HG03159 (cell line): ENCODE measurements around the gene ONECUT1.
A peak's percentile ranks its signal among the peaks of the same experiment; 100 is the strongest.

Experiments
- ATAC-seq: cut with Tn5 transposase; IDR thresholded peaks from one replicate; pipeline ENCODE4 v1.9.1; 2021; ENCODE audit warnings: mild to moderate bottlenecking, moderate library complexity; ENCODE audit not compliant: unreplicated experiment

ONECUT1 gene

DNA sequence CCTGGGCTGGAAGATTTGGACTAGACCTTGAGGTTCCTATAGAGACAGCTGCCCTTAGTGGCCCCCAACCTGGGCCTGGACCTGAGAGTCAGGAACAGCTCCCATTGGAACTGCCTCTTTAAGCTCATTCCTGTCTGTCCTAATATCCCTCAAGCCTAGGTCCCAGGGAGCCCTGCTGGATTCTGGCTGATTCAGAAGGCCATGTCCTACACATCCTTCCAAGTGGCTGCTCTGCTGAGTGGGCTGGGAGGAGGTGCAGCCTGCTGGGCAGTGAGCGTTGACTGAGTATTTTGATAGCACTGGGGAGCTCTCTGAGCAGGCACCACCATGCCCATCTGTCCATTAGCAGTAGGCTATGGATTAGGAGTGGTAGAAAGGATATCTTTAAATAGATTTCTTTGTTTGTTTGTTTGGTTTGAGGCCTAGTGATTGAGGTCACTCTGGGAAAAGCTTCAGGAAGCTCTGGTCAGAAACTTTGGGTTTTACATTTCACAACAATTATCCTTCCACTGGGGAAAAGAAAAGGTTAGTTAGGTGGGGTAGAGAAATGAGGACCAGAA, 56.4 kb downstream of the ONECUT1 start:
- no peak for ATAC-seq

DNA sequence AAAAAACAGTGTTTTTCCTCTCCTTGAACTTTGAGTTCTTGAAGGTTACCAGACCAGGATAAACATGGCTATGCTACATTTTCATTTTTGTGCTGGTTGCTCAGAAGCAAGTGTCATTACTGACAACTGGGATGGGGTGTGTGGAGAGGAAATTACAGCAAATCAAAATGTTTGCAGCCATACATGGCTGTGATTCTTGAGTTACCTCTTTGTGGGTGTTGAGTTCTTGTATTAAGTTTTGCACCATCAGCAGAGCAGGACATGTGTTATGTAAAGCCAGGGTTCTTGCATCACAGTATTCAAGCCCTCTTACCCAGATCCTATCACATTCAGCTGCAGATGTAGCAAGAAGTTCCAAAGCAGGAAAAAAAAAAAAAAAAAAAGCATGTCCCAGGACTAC, 57.0 kb downstream of the ONECUT1 start:
- no peak for ATAC-seq

DNA sequence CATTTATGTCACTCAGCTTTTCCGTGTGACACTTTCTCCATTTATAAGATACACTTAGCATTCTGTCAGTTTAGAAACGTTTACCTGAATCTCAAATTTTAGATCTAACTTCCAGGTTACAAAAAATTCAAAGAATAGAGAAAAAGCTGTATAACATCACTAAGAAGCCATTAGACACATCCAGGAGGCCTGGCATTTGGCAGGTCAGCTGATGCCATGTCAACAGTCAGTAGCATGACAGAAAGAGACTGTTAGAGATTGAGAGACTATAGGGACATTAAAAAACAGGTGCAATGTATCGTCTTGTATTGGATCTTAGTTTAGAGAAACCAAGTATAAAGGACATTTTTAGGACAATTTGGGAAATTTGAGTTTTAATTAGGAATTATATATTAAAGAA, 57.6 kb downstream of the ONECUT1 start:
- no peak for ATAC-seq

DNA sequence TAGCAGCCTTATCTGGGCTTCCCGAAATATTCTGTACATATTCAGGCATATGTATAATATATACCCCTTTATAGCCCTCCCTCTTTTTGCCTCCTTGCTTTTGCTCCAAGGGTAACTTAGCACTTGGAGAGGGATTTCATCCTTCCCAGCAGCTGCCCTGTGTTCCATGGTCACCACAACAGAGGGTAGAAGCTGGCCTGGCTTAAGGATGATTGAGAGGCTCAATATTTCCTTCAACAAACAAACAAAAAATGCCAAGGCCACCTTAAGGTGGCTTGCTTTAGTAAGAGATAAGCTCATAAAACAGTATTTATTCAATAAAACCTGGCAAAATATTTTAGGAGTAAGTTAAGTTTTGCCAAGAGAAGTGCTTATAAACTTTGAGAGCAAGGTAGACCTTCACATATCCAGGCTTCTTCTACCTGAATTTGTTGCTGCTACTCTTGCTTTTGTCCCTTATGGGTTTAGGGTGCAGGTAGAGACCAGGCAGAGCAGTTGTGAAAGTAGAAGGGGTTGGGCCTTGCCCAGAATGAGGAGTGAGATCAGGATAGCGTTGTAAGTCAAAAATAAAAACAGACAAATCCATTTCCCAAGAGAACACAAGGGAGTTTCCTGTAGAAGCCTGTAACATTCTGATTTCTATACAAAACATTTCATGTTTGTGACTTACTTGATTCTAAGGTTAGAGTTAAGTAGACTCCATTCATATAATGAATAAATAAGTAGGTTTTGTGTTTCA, 58.2 kb downstream of the ONECUT1 start:
- no peak for ATAC-seq

DNA sequence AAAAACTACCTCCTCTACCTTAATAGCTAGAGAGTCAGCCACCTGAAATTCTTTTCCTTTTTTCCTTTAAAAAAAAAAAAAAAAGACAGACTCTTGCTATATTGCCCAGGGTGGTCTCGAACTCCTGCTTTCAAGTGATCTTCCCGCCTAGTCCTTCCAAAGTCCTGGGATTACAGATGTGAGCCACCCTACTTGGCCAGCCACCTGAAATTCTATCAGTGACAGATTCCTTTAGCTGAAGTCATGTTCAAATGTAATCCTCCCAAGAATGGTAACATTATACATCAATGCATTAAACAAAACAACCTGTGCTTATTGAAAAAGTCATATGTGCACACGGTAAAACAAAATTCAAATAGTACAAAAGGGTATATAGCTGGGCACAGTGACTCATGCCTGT, 59.1 kb downstream of the ONECUT1 start:
- ATAC-seq: no peak

DNA sequence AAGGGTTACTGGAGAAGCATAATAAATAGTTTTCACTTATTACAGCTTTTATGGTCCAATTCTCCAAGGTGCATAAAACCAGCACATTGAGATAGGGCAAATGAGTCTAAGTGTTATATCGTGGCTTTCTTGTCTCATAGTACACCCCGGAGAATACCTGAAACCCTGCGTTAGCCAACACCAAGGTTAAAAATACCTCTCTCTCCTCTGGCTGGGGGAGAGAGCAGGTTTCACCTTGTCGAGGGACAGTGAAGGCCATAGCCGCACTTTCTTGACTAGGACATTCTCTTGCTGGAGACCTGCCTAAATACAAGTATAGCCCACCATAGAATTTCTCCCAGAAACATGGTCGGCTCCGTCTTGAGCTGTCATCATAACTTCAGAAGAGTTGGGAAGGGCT, 59.5 kb downstream of the ONECUT1 start:
- no peak for ATAC-seq

DNA sequence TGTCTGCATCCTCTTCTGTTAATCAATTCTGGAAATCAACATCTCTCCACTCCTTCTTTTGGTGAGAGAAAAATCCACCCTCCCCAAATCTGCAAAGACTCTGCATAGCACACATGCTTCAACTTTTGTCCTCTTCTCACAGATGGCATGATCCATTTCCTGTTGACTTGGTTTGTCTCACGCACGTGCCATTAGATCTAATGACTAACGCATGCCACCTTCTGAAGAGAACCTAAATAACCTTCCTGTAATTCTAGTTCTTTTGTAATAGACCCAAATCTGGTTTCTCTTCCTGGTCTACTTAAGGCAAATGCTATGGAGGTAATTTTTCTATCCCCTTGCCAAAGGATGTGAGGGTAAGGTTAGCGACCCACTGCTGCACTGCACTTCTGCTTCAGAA, 60.0 kb downstream of the ONECUT1 start:
- ATAC-seq: peak; percentile 74

DNA sequence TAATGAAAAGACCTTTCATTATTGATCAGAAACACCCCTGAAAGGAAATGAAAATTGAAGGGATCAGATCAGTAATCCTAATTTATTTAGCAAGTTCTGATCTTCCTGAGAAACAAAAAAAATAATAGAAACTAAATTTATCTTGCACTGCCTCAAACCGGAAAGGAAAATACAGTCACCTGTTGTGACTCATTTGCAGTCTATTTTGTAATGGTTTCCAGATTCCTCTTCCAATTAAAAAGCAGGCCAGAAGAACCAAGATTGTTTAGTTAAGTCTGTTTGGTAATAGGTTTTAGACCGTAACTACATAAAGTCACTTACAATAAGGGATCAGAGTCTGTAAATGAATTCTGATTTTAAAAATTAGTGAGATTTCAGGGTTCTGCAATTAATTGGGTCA, 61.2 kb downstream of the ONECUT1 start:
- ATAC-seq: no peak

DNA sequence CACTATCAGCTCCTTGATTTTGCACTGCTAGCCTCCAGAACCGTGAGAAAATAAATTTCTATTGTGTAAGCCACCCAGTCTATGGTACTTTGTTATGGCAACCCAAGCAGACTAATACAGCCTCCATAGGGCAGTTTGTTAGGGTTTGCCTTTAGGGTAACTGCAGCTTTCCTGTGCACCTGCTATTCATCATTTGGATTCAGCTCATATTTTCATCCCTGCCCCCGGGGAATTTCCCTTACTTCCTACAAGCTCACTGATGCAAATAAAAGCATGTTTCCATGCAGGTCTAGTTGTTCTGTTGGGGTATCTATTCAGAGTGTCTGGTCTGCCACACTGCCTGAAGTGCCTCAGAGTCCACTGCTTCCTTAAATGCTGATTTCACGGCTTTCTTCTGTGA, 62.3 kb downstream of the ONECUT1 start:
- no peak for ATAC-seq

DNA sequence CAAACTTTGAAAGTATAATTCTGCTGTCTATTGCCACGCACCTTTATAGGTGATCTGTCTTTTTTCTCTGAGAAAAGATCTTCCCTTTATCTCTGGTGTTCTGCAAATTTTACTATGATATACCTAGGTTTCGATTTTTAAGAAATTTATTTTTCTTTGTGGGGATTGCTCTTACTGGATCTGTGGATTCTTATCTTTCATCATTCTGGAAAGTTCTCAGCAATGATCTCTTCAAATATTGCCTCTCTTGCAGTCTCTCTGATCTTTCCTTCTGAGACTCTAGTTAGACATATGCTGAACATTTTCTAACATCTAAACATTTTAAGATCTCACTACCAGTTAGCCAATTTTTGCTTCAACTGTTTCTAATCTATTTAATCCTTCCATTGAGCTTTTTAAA, 63.9 kb downstream of the ONECUT1 start:
- ATAC-seq: no peak

DNA sequence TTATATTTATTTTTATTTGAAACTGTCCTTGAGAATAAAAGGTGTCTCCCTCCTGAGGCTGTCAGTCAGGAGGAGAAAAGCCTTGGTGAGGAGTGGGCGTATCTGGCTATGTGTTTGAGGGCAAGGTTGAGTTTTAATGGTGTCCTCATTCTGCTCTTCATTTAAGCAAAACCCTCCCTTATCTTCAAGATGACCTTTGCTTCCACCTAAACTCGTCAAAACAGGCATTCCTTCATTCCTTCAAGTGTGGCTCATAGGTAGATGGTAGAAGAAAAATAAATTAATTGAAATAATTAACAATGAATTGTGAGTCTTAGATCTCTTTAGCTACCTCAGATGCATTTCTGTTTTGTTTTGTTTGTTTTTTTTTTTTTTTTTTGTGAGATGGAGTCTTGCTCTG, 71.6 kb downstream of the ONECUT1 start:
- no peak for ATAC-seq

DNA sequence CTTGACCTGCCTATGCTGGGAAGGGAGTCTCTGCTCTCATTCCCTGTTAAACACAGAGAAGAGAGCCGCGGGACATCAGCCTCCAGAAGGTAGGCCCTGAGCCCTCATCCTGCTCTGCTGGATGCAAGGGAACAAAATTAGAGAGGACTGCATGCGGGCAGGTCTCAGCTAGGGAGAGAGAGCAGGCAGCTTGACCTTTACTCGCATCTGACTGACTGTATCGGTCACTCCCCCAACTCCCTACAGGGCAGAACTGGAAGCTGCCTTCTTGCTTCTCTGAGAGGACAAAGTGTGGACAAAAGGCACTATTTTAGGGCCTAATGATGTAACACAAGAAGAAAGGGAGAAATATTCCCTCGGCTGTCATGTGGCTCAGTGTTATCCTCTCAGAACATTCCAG, 72.2 kb downstream of the ONECUT1 start:
- no peak for ATAC-seq

DNA sequence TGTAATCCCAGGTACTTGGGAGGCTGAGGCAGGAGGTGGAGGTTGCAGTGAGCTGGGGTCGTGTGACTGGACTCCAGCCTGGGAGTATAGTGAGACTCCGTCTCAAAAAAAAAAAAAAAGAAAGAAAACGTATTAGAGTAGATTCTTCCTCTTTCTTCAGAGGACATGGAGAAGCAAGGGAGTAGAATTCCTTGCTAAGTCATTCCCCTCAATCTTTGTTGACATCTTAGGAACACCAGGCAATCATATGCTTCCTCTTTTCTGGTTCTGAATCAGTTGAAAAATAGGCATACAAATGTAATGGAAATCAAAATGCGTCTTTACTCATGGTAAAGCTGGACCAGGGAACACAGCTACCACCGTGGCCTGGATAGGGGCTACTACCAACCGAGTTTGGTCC, 72.7 kb downstream of the ONECUT1 start:
- no peak for ATAC-seq

DNA sequence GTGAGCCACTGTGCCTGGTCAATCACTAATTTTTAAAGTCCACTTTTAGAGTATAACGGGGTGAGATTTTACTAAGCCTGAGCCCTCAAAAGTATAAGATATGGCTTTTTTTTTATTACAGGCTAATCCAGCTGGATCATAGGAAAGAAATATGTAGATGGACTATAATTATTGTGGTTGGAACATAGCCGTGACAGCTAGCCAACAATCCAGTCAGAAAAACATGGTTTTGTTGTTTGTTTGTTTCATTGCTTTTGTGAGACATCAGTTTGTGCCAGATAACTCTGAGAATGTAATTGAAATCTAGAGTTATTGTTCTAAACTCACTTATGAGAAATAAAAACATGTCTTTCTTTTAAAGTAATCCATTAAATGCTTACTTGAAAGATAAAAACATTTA, 73.6 kb downstream of the ONECUT1 start:
- no peak for ATAC-seq

DNA sequence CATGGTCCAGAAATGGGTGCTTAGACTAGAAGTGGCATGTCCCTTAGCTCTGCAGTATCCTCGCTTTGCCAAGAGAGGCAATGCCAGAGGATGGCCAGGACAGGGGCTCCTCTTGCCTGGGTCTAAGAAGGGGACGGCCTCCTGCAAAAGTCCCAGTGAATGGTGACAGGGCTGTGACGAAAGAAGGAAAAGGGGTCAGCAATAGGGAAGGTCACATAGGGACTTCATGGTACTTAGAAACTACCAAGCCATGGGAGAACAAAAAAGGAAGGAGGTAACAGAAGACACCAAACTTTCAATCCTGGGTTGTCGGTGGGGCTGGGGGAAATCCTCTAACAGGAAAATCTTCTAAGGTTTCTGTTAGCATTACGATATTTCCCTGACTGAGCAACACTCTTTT, 74.7 kb downstream of the ONECUT1 start:
- no peak for ATAC-seq

DNA sequence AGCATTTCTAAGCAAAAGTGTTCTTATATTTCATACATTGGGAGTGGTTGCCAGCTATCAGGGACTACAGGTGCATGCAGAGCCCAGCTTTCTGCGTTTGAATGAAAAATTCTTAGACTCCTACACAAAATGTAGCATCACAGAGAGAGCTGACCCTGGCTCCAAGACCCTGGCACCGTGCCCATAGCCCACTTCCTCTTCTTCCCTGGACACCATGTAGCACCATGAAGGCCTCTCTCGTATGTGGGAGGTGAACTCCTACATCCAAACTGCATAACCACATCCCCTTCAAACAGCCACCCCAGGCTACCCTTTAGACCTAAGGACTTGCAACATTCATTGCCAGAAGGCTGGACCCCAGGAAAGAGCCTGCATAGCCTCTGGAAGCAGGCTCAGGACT, 75.2 kb downstream of the ONECUT1 start:
- ATAC-seq: no peak

DNA sequence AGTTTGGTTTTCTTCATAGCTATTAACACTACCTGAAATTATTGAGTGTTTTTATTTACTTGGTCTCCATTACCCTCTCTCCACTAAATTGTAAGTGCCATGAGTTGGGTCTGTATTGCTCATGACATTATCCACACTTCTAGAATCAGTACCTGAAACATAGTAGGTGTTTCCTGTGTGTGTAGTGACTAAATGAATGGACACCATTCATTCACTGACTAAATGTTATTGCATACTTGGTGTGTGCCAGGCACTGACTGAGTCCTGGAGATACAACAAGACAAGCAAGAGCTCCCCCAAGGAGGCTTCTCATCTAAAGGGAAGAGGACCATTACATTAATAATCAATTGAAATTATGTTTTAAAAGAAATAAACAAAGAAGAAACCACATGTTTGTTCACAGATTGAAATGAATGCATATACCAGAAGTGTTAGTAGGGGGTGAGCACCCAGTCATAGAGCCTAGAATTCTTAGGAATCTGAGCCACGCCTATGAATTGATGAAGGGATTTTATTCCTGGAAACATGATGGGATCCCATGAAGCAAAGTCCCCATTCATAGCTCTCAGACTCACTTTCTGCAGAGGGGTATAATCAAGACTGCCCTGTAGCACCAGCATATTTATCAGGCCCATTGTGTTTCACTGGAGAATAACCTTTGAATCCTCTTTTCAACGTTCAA, 79.3 kb downstream of the ONECUT1 start:
- no peak for ATAC-seq

DNA sequence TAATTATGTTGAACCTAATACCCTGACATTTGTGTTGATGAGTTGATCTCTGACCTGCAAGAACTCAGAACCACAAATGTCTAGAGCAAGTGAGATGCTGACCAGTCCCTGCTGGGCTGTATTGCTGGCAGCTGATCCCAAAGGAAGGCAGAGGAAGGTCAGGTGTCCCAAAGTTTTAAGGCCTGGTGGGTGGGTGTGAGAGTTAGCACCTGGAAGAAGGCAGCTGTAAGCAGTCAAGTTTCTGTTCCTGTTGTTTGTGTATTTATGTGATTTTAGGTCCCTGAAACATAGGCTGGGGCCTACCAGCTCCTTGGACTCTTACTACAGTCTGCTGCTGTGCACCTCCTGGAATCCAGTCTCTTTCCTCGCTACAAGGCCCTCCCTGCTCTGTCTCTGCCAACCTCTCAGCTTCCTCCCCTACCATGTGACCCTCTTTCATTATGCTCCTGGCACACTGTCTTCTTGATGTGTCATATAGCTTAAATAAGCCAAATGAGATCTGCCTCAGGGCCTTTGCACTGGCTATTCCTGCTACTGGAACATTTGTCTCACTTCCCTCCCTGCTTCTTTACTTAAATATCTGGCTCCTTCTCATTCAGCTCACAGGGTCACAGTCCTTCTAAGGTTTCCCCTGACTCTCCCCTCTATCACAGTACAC, 80.0 kb downstream of the ONECUT1 start:
- peak; percentile 48 for ATAC-seq

DNA sequence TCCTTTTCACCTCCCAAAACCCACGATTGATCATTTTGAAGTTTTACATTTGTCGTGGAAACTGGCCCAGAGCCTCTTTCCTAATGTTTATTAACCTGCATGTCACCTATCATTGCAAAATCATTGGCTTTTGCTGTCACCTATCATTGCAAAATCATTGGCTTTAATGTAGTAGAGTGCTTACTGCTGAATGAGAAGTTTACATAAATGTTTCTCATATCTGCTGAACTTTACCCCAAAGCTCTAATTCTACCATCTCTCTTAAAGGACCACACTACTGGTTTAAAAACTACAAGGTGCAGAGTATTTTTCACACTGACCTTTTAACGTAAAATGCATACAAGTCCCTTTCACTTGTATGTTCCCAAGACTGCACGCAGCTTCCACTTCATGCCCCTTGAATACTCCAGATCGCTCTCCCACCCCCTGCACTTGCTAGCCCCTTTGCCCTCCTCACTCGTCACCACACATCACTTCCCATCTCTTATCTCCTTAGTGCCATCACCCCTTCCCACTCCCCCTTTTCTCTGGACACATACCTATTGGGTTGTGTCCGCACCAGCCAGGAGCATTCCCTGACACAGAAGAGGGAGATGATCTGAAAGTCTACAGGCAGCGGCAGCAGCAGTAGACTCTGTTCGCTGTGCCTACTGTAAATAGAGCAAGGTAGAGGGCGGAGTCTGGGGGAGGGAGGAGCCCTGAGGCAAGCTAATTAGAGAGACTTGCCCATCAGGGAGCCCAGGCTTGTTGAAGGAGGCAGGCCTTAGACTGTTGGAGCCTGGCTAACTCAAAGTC, 80.8 kb downstream of the ONECUT1 start:
- peak; percentile 89 for ATAC-seq
